ENCODE data around the gene UBE2J1. TPM values are rescaled to one million over a fixed set of nuclear protein-coding genes. Genes with fewer than 3 reads are reported as not detected.

Gene UBE2J1
- polyA plus RNA-seq, 1 donor (not counting 4 experiments of a cell fraction or from before 2014, with no cell fraction given), result 26.7 TPM

GRCh38 chr6:89313006-89313405 lies 39.5 kb downstream of the UBE2J1 start:
- H2AFZ ChIP-seq (ENCODE audit: control insufficient read depth, low read length), result no peak overlapping the region
- H3K9me1 ChIP-seq (ENCODE audit: control insufficient read depth, extremely low read depth, insufficient read depth, low read length), result no peaks in the 10 kb centered on the region
- no peak for FAIRE-seq
- dilution Hi-C loops (cut with MboI; ENCODE audit: extremely low pct_ligation_motif_present, low sequenced_read_pairs), result no loop called here
- no peaks in the 10 kb centered on the region for H3K79me2 ChIP-seq (ENCODE audit: control insufficient read depth, insufficient read depth, low read length)
- TF ChIP-seq EZH2 (IDR thresholded peaks at IDR 0.05; ENCODE audit: low read length) (no peak), CTCF (optimal IDR thresholded peaks at IDR 0.05 in 1 of 3, IDR thresholded peaks at IDR 0.05 in 1 of 3, conservative IDR thresholded peaks at IDR 0.05 in 1 of 3; ENCODE audit: extremely low read depth in 1 of 3, insufficient read depth in 2 of 3, low read length in 3 of 3) (no peak)
- no peaks in the 10 kb centered on the region for H4K20me1 ChIP-seq (ENCODE audit: control insufficient read depth, extremely low read depth, insufficient read depth, low read length)
- no peak overlapping the region for H3K27ac ChIP-seq (ENCODE audit: control insufficient read depth, insufficient read depth, low read length)
- H3K9ac ChIP-seq (ENCODE audit: control insufficient read depth, extremely low read depth, insufficient read depth, low read length), result no peak overlapping the region
- H3K36me3 ChIP-seq (ENCODE audit: control insufficient read depth in 2 of 2, extremely low read depth in 1 of 2, insufficient read depth in 2 of 2, low read length in 2 of 2), result no peaks in the 10 kb centered on the region
- no peaks in the 10 kb centered on the region for H3K4me1 ChIP-seq (ENCODE audit: control insufficient read depth, extremely low read depth, insufficient read depth, low read length)
- no peaks in the 10 kb centered on the region for H3K9me3 ChIP-seq (ENCODE audit: control insufficient read depth, low read depth, low read length)
- peaks cover 21% of the 10 kb centered on the region for H3K27me3 ChIP-seq (ENCODE audit: control insufficient read depth, extremely low read depth, insufficient read depth, low read length)
- no peak overlapping the region for H3K4me2 ChIP-seq (ENCODE audit: control insufficient read depth, extremely low read depth, insufficient read depth, low read depth, low read length)
- no peak for DNase-seq (ENCODE audit: low read depth, low spot score)
- H3K4me3 ChIP-seq (ENCODE audit: control insufficient read depth in 2 of 3, extremely low read depth in 1 of 3, insufficient read depth in 2 of 3, low read depth in 1 of 3, low read length in 3 of 3), result no peak overlapping the region

- H3K4me2 ChIP-seq (ENCODE audit: control insufficient read depth, extremely low read depth, insufficient read depth, low read depth, low read length), result no peak overlapping the region
- TF ChIP-seq CTCF (optimal IDR thresholded peaks at IDR 0.05 in 1 of 3, IDR thresholded peaks at IDR 0.05 in 1 of 3, conservative IDR thresholded peaks at IDR 0.05 in 1 of 3; ENCODE audit: extremely low read depth in 1 of 3, insufficient read depth in 2 of 3, low read length in 3 of 3) (peak; percentile 65 to 75 (median 68)), EZH2 (IDR thresholded peaks at IDR 0.05; ENCODE audit: low read length) (no peak)
- H3K9me3 ChIP-seq (ENCODE audit: control insufficient read depth, low read depth, low read length), result no peaks in the 10 kb centered on the region
- H2AFZ ChIP-seq (ENCODE audit: control insufficient read depth, low read length), result no peak overlapping the region
- H3K27ac ChIP-seq (ENCODE audit: control insufficient read depth, insufficient read depth, low read length), result no peak overlapping the region
- H3K79me2 ChIP-seq (ENCODE audit: control insufficient read depth, insufficient read depth, low read length), result no peaks in the 10 kb centered on the region
- no peak overlapping the region for H3K4me3 ChIP-seq (ENCODE audit: control insufficient read depth in 2 of 3, extremely low read depth in 1 of 3, insufficient read depth in 2 of 3, low read depth in 1 of 3, low read length in 3 of 3)
- H3K9me1 ChIP-seq (ENCODE audit: control insufficient read depth, extremely low read depth, insufficient read depth, low read length), result no peaks in the 10 kb centered on the region
- H3K27me3 ChIP-seq (ENCODE audit: control insufficient read depth, extremely low read depth, insufficient read depth, low read length), result peaks cover 25% of the 10 kb centered on the region
- no peaks in the 10 kb centered on the region for H3K36me3 ChIP-seq (ENCODE audit: control insufficient read depth in 2 of 2, extremely low read depth in 1 of 2, insufficient read depth in 2 of 2, low read length in 2 of 2)
- dilution Hi-C loops (cut with MboI; ENCODE audit: extremely low pct_ligation_motif_present, low sequenced_read_pairs), result no loop called here
- no peak overlapping the region for H3K9ac ChIP-seq (ENCODE audit: control insufficient read depth, extremely low read depth, insufficient read depth, low read length)
- FAIRE-seq (no peak), DNase-seq (ENCODE audit: low read depth, low spot score) (no peak)
- H3K4me1 ChIP-seq (ENCODE audit: control insufficient read depth, extremely low read depth, insufficient read depth, low read length), result no peaks in the 10 kb centered on the region
- no peaks in the 10 kb centered on the region for H4K20me1 ChIP-seq (ENCODE audit: control insufficient read depth, extremely low read depth, insufficient read depth, low read length)
These were observed 40.5 kb downstream of the UBE2J1 start for GRCh38 chr6:89311853-89312531.
